H1 (cell line): ENCODE results near the gene TRIM68. TPM values are rescaled to one million over a fixed set of nuclear protein-coding genes. Genes with fewer than 3 reads are reported as not detected.

ENCODE experiments used
- CTCF ChIA-PET: fragments of 300-600 bp; sonication (Branson Sonifier 250); formaldehyde crosslinking; loops from one replicate; lab custom pipeline; 2021; ENCODE audit not compliant: partially characterized antibody; lab: Charles Lee
- POLR2A ChIA-PET: fragments of 300-600 bp; sonication (Branson Sonifier 250); formaldehyde crosslinking; loops from one replicate; lab custom pipeline; 2021; ENCODE audit warnings: inconsistent platforms; ENCODE audit not compliant: partially characterized antibody; lab: Charles Lee
- DNase-seq, 2 experiments: peaks; one replicate each; pipeline versions ENCODE4 v3.0.0 to v3.0.0-alpha.2; 2010 to 2022; ENCODE audit warnings: low spot score in 2 of 2, low read depth in 1 of 2, mixed read lengths in 1 of 2
- FAIRE-seq: peaks from 2 replicates; lab custom pipeline; 2011; peaks lifted over from hg19 to GRCh38; lab: Jason Lieb, UNC
- H2AFZ ChIP-seq: 2 replicates; pipeline ENCODE4 v1.8.1; 2012; ENCODE audit warnings: low read length, inconsistent platforms
- H2AK5ac ChIP-seq: 2 replicates; pipeline ENCODE4 v1.6.1; 2013; ENCODE audit warnings: low read depth, low read length
- H2BK120ac ChIP-seq: replicated peaks from 2 replicates; pipeline ENCODE3; 2013; ENCODE audit warnings: low read depth, low read length, inconsistent platforms
- H2BK12ac ChIP-seq: 2 replicates; pipeline ENCODE4 v1.6.1; 2013; ENCODE audit warnings: low read depth, low read length
- H2BK15ac ChIP-seq: 2 replicates; pipeline ENCODE4 v1.6.1; 2013; ENCODE audit warnings: low read length
- H2BK20ac ChIP-seq: 2 replicates; pipeline ENCODE4 v1.6.1; 2013; ENCODE audit warnings: low read length
- H2BK5ac ChIP-seq: 2 replicates; pipeline ENCODE4 v1.6.1; 2013; ENCODE audit warnings: low read depth, low read length
- H3K14ac ChIP-seq: 2 replicates; pipeline ENCODE4 v1.6.1; 2013; ENCODE audit warnings: inconsistent platforms; ENCODE audit not compliant: insufficient read length
- H3K18ac ChIP-seq: 2 replicates; pipeline ENCODE4 v1.6.1; 2013; ENCODE audit warnings: low read length; ENCODE audit errors: extremely low read depth
- H3K23ac ChIP-seq: 2 replicates; pipeline ENCODE4 v1.6.1; 2013; ENCODE audit warnings: inconsistent platforms; ENCODE audit not compliant: insufficient read length
- H3K23me2 ChIP-seq: 2 replicates; pipeline ENCODE4 v1.6.1; 2013; ENCODE audit warnings: low read depth, low read length
- H3K27ac ChIP-seq: 2 replicates; pipeline ENCODE4 v1.6.1; 2011; ENCODE audit warnings: low read depth, low read length, inconsistent platforms
- H3K27me3 ChIP-seq, 4 experiments: replicated peaks in 1 of 4; 1 replicate in 1 of 4; 2 replicates in 3 of 4; pipeline versions ENCODE4 v1.6.1 to v1.8.1; 2011 to 2013; ENCODE audit warnings: low read length in 3 of 4, mild to moderate bottlenecking in 3 of 4, inconsistent platforms in 2 of 4, mixed read lengths in 2 of 4, moderate library complexity in 1 of 4; ENCODE audit not compliant: control insufficient read depth in 3 of 4, insufficient read depth in 3 of 4; ENCODE audit errors: extremely low read depth in 1 of 4
- H3K36me3 ChIP-seq, 4 experiments: 2 replicates each; pipeline versions ENCODE4 v1.6.1 to v1.8.1; 2011 to 2013; ENCODE audit warnings: mild to moderate bottlenecking in 4 of 4, low read length in 3 of 4, moderate library complexity in 2 of 4, control low read depth in 1 of 4, inconsistent platforms in 1 of 4; ENCODE audit not compliant: insufficient read depth in 4 of 4, control insufficient read depth in 2 of 4
- H3K4ac ChIP-seq: replicated peaks from 2 replicates; pipeline ENCODE3; 2013; ENCODE audit warnings: low read length, low read depth, mixed read lengths, inconsistent platforms; ENCODE audit not compliant: insufficient read length
- H3K4me1 ChIP-seq, 4 experiments: replicated peaks in 1 of 4; 1 replicate in 1 of 4; 2 replicates in 3 of 4; pipeline versions ENCODE4 v1.6.1 to v1.8.1; 2011 to 2013; ENCODE audit warnings: low read length in 3 of 4, inconsistent platforms in 2 of 4, mixed read lengths in 1 of 4; ENCODE audit not compliant: insufficient read depth in 4 of 4, control insufficient read depth in 3 of 4
- H3K4me2 ChIP-seq, 2 experiments: 2 replicates each; pipeline versions ENCODE4 v1.6.1 to v1.8.1; 2011 to 2013; ENCODE audit warnings: low read depth in 2 of 2, low read length in 2 of 2, control low read depth in 1 of 2, inconsistent platforms in 1 of 2, mild to moderate bottlenecking in 1 of 2; ENCODE audit not compliant: insufficient read depth in 1 of 2
- H3K4me3 ChIP-seq, 4 experiments: fragments of 200-600, 300-600 bp in 1 of 4; sonication (generic), shearing (Covaris generic), sonication (Bioruptor Twin) in 1 of 4; 2 replicates each; pipeline versions ENCODE4 v1.5.1 to v1.8.1; 2011 to 2016; ENCODE audit warnings: low read length in 4 of 4, low read depth in 3 of 4, control low read depth in 2 of 4, inconsistent platforms in 2 of 4, mild to moderate bottlenecking in 2 of 4, mixed read lengths in 1 of 4, moderate library complexity in 1 of 4; ENCODE audit not compliant: insufficient read depth in 2 of 4; ENCODE audit errors: extremely low read depth in 1 of 4
- H3K56ac ChIP-seq: replicated peaks from 2 replicates; pipeline ENCODE3; 2013; ENCODE audit warnings: low read depth, mild to moderate bottlenecking, mixed read lengths, low read length, inconsistent platforms; ENCODE audit not compliant: insufficient read length
- H3K79me1 ChIP-seq: 2 replicates; pipeline ENCODE4 v1.6.1; 2013; ENCODE audit warnings: low read depth, low read length, control low read depth
- H3K79me2 ChIP-seq, 2 experiments: 2 replicates each; pipeline versions ENCODE4 v1.6.1 to v1.8.1; 2012 to 2013; ENCODE audit warnings: low read length in 2 of 2, mild to moderate bottlenecking in 2 of 2, inconsistent platforms in 1 of 2; ENCODE audit not compliant: insufficient read depth in 2 of 2, control insufficient read depth in 1 of 2
- H3K9ac ChIP-seq, 4 experiments: replicated peaks in 1 of 4; 1 replicate in 1 of 4; 2 replicates in 3 of 4; pipeline versions ENCODE4 v1.6.1 to v1.8.1; 2011 to 2013; ENCODE audit warnings: low read depth in 3 of 4, low read length in 3 of 4, control low read depth in 2 of 4, mild to moderate bottlenecking in 2 of 4, moderate library complexity in 2 of 4, inconsistent platforms in 1 of 4; ENCODE audit errors: extremely low read depth in 1 of 4
- H3K9me3 ChIP-seq, 2 experiments: 2 replicates each; pipeline versions ENCODE4 v1.6.1 to v1.8.1; 2012 to 2013; ENCODE audit warnings: mild to moderate bottlenecking in 2 of 2, moderate library complexity in 2 of 2, control low read depth in 1 of 2, inconsistent platforms in 1 of 2, low read depth in 1 of 2, low read length in 1 of 2, mixed read lengths in 1 of 2; ENCODE audit not compliant: insufficient read depth in 2 of 2
- H4K20me1 ChIP-seq, 2 experiments: replicated peaks in 1 of 2; 2 replicates each; pipeline versions ENCODE3 to v1.8.1; 2011 to 2013; ENCODE audit warnings: inconsistent platforms in 2 of 2, low read length in 2 of 2, mild to moderate bottlenecking in 1 of 2; ENCODE audit not compliant: insufficient read depth in 2 of 2, control insufficient read depth in 1 of 2
- H4K5ac ChIP-seq: 2 replicates; pipeline ENCODE4 v1.6.1; 2013; ENCODE audit warnings: low read length, low read depth, mixed read lengths, inconsistent platforms; ENCODE audit not compliant: insufficient read length
- H4K8ac ChIP-seq: 2 replicates; pipeline ENCODE4 v1.8.0; 2013; ENCODE audit warnings: mild to moderate bottlenecking, moderate library complexity, low read length, inconsistent platforms; ENCODE audit not compliant: insufficient read depth; ENCODE audit errors: extremely low read depth
- H4K91ac ChIP-seq: replicated peaks from 2 replicates; pipeline ENCODE3; 2013; ENCODE audit warnings: low read length, mixed read lengths, inconsistent platforms; ENCODE audit not compliant: insufficient read length
- CBX5 ChIP-seq: fragments of 300-800, 300-1000 bp; sonication (generic); IDR thresholded peaks from 2 replicates; pipeline ENCODE4 v1.7.1; 2016; ENCODE audit warnings: antibody characterized with exemption, low read length, low read depth
- CTBP2 ChIP-seq: IDR thresholded peaks from 2 replicates; pipeline ENCODE4 v1.7.0; 2011; ENCODE audit warnings: borderline replicate concordance, mild to moderate bottlenecking, moderate library complexity, mixed read lengths, low read length; ENCODE audit not compliant: insufficient read depth, insufficient read length
- FOSL1 ChIP-seq: IDR thresholded peaks from 2 replicates; pipeline ENCODE4 v1.6.1; 2011; ENCODE audit warnings: mild to moderate bottlenecking, low read depth, low read length, moderate library complexity; ENCODE audit not compliant: insufficient read depth
- GABPA ChIP-seq: IDR thresholded peaks from 2 replicates; pipeline ENCODE4 v1.6.1; 2011; ENCODE audit warnings: mild to moderate bottlenecking, low read length, moderate library complexity, borderline replicate concordance; ENCODE audit not compliant: insufficient read depth
- JUN ChIP-seq: IDR thresholded peaks from 2 replicates; pipeline ENCODE4 v1.6.1; 2011; ENCODE audit warnings: low read depth, mild to moderate bottlenecking, improper control_type of control experiment, low read length
- KDM4A ChIP-seq: IDR thresholded peaks from one replicate; pipeline ENCODE4 v1.7.1; 2012; ENCODE audit warnings: low read depth, mild to moderate bottlenecking, moderate library complexity, low read length, inconsistent platforms; ENCODE audit not compliant: severe bottlenecking
- POLR2A ChIP-seq, 2 experiments: IDR thresholded peaks; 1 replicate in 1 of 2; 2 replicates in 1 of 2; pipeline ENCODE4 v1.6.1; 2011; ENCODE audit warnings: low read depth in 2 of 2, low read length in 2 of 2, mild to moderate bottlenecking in 2 of 2; ENCODE audit errors: control extremely low read depth in 1 of 2
- TBP ChIP-seq: IDR thresholded peaks from 2 replicates; pipeline ENCODE4 v1.6.1; 2011; ENCODE audit warnings: low read depth, low read length, improper control_type of control experiment
- USF2 ChIP-seq: IDR thresholded peaks from 2 replicates; pipeline ENCODE4 v1.6.1; 2011; ENCODE audit warnings: low read length, improper control_type of control experiment
- ZNF274 ChIP-seq: IDR thresholded peaks from 2 replicates; pipeline ENCODE4 v1.7.0; 2012; ENCODE audit warnings: low read length, borderline replicate concordance; ENCODE audit errors: extremely low read depth
- WGBS, 2 experiments: shearing (Covaris generic) in 1 of 2; methylation state at CpG; one replicate each; pipeline versions ENCODE4 v1.1.6 to v1.1.7; 2013 to 2015; ENCODE audit warnings: low lambda C conversion rate in 2 of 2, mixed read lengths in 2 of 2, inconsistent platforms in 1 of 2, low coverage in 1 of 2, missing lambda C conversion rate in 1 of 2; ENCODE audit not compliant: insufficient replicate concordance in 2 of 2, insufficient coverage in 1 of 2, insufficient read length in 1 of 2; ENCODE audit errors: extremely low coverage in 1 of 2, missing lambda C conversion rate in 1 of 2; 5-methylcytosine and 5-hydroxymethylcytosine counted together
- polyA plus RNA-seq, 7 experiments: library from polyadenylated mRNA; depleted of rRNA in 3 of 7; stranded (reverse) in 5 of 7; unstranded in 2 of 7; fragments of >200 nt in 5 of 7; fragments of 200-250 nt in 2 of 7; gene quantifications; 1 replicate in 5 of 7; 2 replicates in 1 of 7; 4 replicates in 1 of 7; pipeline versions ENCODE4 v1.2.1 to v1.2.3, GENCODE V29; 2011 to 2013; ENCODE audit warnings: missing spikeins in 2 of 7, mixed read lengths in 2 of 7
- total RNA-seq: library from RNA; stranded (reverse); fragmentation: NEBNext Ultra II Directional; extraction: Animal tissue kit (Norgen Biotek cat#: 25700); gene quantifications from 2 replicates; pipeline ENCODE4 v1.2.1, GENCODE V29; 2021

The TRIM68 gene
- total and polyA plus RNA-seq, 2 of the 8 experiments (the other 6 are each of a cell fraction or from before 2014, with no cell fraction given) = 3.4 to 5.7 TPM

- no peak overlapping the region for H4K5ac ChIP-seq
- H3K79me1 ChIP-seq = no peaks in the 10 kb centered on the region
- no peak overlapping the region for H3K18ac ChIP-seq
- no peak overlapping the region for H3K9ac ChIP-seq
- H3K36me3 ChIP-seq = no peaks in the 10 kb centered on the region
- 90% methylated on average over 2 of the region's 2 CpGs; no CpG with 5 or more reads in 1 of the 2 experiments for WGBS, 2 experiments
- H3K4ac ChIP-seq = no peak overlapping the region
- H2BK15ac ChIP-seq = no peak overlapping the region
- H4K8ac ChIP-seq = no peak overlapping the region
- H3K27ac ChIP-seq = no peak overlapping the region
- H2AFZ ChIP-seq = no peak overlapping the region
- no peak overlapping the region for H3K14ac ChIP-seq
- FAIRE-seq = no peak
- H2AK5ac ChIP-seq = no peak overlapping the region
- no peaks in the 10 kb centered on the region for H4K20me1 ChIP-seq
- no peak overlapping the region for H2BK120ac ChIP-seq
- ChIA-PET CTCF (no interaction called here), POLR2A (interaction anchor here (0.7 kb wide), 1 partner anchor 36 kb away, joined by 3 read pairs; no protein-coding TSS in a partner anchor)
- H3K27me3 ChIP-seq = no peaks in the 10 kb centered on the region
- no peaks in the 10 kb centered on the region for H3K4me1 ChIP-seq
- H2BK12ac ChIP-seq = no peak overlapping the region
- no peak overlapping the region for H3K23ac ChIP-seq
- H4K91ac ChIP-seq = no peak overlapping the region
- H3K79me2 ChIP-seq = no peaks in the 10 kb centered on the region
- no peak for DNase-seq
- no peaks in the 10 kb centered on the region; a peak in 1 of 4 replicates for H3K9me3 ChIP-seq
- H3K4me2 ChIP-seq = no peak overlapping the region
- H3K23me2 ChIP-seq = no peaks in the 10 kb centered on the region
- H3K56ac ChIP-seq = no peak overlapping the region
- H3K4me3 ChIP-seq = no peak overlapping the region
- H2BK5ac ChIP-seq = no peak overlapping the region
- H2BK20ac ChIP-seq = no peak overlapping the region
- TF ChIP-seq GABPA (no peak), JUN (no peak), CBX5 (no peak), USF2 (no peak), POLR2A (IDR thresholded peaks at IDR 0.05; ENCODE audit: control extremely low read depth in 1 of 2, low read depth in 2 of 2, low read length in 2 of 2) (no peak), ZNF274 (no peak), KDM4A (no peak), CTBP2 (no peak), FOSL1 (no peak), TBP (no peak)
These were observed 46.8 kb upstream of the TRIM68 start for GRCh38 chr11:4654635-4655369.
